MCF 10A (cell line): ENCODE measurements around the gene GID8. TPM values are rescaled to one million over a fixed set of nuclear protein-coding genes. Genes with fewer than 3 reads are reported as not detected.

Experiments used
- BruUV-seq: library from RNA; stranded (reverse); fragments of 400-500 nt; replicated peaks from 2 replicates; lab custom pipeline; 2021; lab: Mats Ljungman, UMichigan
- CTCF ChIA-PET: fragments of 300-600 bp; sonication (Branson Sonifier 250); formaldehyde crosslinking; extraction: SDS; loops from one replicate; lab custom pipeline; 2021; ENCODE audit warnings: antibody characterized with exemption, inconsistent platforms; lab: Yijun Ruan, JAX
- POLR2A ChIA-PET: fragments of 300-600, 350-650 bp; sonication (Branson Sonifier 250); formaldehyde crosslinking; extraction: SDS; loops from one replicate; lab custom pipeline; 2020; ENCODE audit warnings: antibody characterized with exemption, inconsistent platforms; lab: Yijun Ruan, JAX
- DNase-seq: peaks from one replicate; pipeline ENCODE4 v3.0.0-alpha.2; 2018; ENCODE audit not compliant: unreplicated experiment
- H3K27ac Mint-ChIP-seq: one replicate; pipeline ENCODE4 v1.8.0; 2022; ENCODE audit warnings: mild to moderate bottlenecking, low read depth, mixed read lengths; ENCODE audit not compliant: unreplicated experiment
- H3K27me3 Mint-ChIP-seq: one replicate; pipeline ENCODE4 v1.8.0; 2022; ENCODE audit warnings: mixed read lengths; ENCODE audit not compliant: insufficient read depth, unreplicated experiment
- H3K36me3 Mint-ChIP-seq: one replicate; pipeline ENCODE4 v1.8.0; 2022; ENCODE audit warnings: mild to moderate bottlenecking, moderate library complexity, mixed read lengths; ENCODE audit not compliant: insufficient read depth, unreplicated experiment
- H3K4me1 Mint-ChIP-seq: one replicate; pipeline ENCODE4 v1.8.0; 2022; ENCODE audit warnings: mixed read lengths; ENCODE audit not compliant: insufficient read depth, unreplicated experiment
- H3K4me3 Mint-ChIP-seq: one replicate; pipeline ENCODE4 v1.8.0; 2022; ENCODE audit warnings: mild to moderate bottlenecking, moderate library complexity, mixed read lengths; ENCODE audit not compliant: unreplicated experiment
- H3K9me3 Mint-ChIP-seq: one replicate; pipeline ENCODE4 v1.8.0; 2022; ENCODE audit warnings: mixed read lengths; ENCODE audit not compliant: unreplicated experiment
- intact Hi-C: fragments of 100-400 bp; cut with micrococcal nuclease; formaldehyde crosslinking; loops from 2 replicates; pipeline ENCODE4 v1.14.1; 2022
- total RNA-seq: library from RNA; stranded (reverse); gene quantifications from 2 replicates; pipeline ENCODE4 v1.2.3, GENCODE V29; 2022
- TF ChIP-seq, protein P1 (sequence below): fragments of 200-600 bp; IDR thresholded peaks from one replicate; pipeline ENCODE4 v1.8.0; 2022; ENCODE audit warnings: antibody characterized with exemption, mild to moderate bottlenecking; ENCODE audit not compliant: unreplicated experiment

GID8 gene
- total RNA-seq, 1 experiment from 2014 or later = 31.6 TPM

DNA sequence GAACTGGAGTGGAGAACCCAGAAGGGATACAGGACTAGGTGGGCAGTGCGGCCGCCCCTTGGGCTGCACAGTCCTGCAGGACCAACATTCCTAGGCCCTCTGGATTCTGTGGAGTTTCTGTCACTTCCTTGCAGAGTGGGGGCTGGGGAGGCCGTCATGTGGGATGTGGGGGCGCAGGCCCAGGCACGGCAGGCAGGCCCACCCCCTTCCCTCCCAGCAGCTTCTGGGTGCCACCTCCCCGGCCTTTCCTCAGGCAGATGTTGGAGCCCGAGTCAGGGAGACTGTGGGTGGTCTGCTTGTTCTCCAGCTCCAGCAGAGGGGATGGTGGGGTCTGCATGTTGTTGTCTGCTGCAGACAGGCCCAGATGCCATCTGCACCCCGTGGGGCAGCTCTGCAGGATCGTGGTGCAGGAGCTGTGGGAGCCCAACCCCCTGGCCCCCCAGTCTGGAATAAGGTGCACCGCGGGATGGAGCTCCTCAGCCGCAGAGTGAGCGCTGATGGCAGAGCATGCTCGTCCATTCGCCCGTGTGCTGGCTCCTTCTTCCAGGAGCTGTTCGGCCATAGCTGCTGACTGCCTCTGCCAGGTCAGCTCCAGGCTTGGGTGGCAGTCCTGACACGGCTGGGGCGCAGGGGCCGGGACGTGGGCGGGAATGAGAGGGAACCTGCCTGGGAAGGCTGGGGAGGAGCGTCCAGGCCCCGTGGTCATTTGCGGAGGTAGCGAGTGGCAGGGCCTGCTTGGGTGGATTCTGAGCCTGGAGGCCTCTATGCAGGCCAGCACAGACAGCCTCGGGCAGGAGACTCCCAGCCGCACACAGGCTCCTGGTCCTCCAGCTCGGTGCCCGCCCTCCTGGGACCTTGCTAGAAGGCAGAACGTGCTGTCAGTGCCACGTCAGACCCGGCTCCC, 32.6 kb downstream of the GID8 start:
- DNase-seq = no peak
- peaks cover 7% of the 10 kb centered on the region for H3K27me3 Mint-ChIP-seq
- H3K4me1 Mint-ChIP-seq = peaks cover 6% of the 10 kb centered on the region
- H3K36me3 Mint-ChIP-seq = no peaks in the 10 kb centered on the region
- POLR2A ChIA-PET = interaction anchor here (1.1 kb wide), 1 partner anchor 71 kb away, joined by 3 read pairs; no protein-coding TSS in a partner anchor
- BruUV-seq = no TSS peak
- no peak overlapping the region for H3K4me3 Mint-ChIP-seq
- CTCF ChIA-PET = interaction anchor here (0.6 to 2.7 kb wide), 14 partner anchors 9 to 796 kb away, joined by 3 to 32 read pairs (median 4); no protein-coding TSS in a partner anchor
- no peak overlapping the region for H3K27ac Mint-ChIP-seq
- TF ChIP-seq, protein P1, sequence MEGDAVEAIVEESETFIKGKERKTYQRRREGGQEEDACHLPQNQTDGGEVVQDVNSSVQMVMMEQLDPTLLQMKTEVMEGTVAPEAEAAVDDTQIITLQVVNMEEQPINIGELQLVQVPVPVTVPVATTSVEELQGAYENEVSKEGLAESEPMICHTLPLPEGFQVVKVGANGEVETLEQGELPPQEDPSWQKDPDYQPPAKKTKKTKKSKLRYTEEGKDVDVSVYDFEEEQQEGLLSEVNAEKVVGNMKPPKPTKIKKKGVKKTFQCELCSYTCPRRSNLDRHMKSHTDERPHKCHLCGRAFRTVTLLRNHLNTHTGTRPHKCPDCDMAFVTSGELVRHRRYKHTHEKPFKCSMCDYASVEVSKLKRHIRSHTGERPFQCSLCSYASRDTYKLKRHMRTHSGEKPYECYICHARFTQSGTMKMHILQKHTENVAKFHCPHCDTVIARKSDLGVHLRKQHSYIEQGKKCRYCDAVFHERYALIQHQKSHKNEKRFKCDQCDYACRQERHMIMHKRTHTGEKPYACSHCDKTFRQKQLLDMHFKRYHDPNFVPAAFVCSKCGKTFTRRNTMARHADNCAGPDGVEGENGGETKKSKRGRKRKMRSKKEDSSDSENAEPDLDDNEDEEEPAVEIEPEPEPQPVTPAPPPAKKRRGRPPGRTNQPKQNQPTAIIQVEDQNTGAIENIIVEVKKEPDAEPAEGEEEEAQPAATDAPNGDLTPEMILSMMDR = no peak
- H3K9me3 Mint-ChIP-seq = no peaks in the 10 kb centered on the region
- intact Hi-C loops = no loop called here

DNA sequence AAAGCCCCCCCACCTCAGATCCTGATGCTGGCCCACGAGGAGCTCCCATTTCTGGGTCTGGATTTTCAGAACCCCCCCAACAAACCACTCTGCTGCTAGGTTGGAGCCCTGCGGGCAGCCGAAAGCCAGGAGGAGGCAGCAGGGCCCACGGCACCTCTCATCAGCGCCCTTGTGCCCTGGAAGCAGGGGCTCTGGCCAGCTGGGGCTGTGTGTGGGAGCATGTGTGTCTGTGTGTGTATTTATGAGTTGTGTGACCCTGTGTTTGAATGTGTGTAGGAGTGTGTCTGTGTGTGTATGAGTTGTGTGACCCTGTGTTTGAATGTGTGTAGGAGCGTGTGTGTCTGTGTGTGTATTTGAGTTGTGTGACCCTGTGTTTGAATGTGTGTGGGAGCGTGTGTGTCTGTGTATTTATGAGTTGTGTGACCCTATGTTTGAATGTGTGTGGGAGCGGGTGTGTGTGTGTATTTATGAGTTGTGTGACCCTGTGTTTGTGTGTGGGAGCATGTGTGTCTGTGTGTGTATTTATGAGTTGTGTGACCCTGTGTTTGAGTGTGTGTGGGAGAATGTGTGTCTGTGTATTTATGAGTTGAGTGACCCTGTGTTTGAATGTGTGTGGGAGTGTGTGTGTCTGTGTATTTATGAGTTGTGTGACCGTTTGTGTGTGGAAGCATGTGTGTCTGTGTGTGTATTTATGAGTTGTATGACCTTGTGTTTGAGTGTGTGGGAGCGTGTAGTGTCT, 33.4 kb downstream of the GID8 start:
- BruUV-seq = no TSS peak
- Mint-ChIP-seq H3K4me3 (no peak overlapping the region), H3K27ac (no peak overlapping the region), H3K36me3 (no peaks in the 10 kb centered on the region), H3K4me1 (peaks cover 6% of the 10 kb centered on the region), H3K9me3 (no peaks in the 10 kb centered on the region), H3K27me3 (peaks cover 7% of the 10 kb centered on the region)
- ChIA-PET POLR2A (interaction anchor here (1.1 kb wide), 1 partner anchor 72 kb away, joined by 3 read pairs; no protein-coding TSS in a partner anchor), CTCF (interaction anchor here (0.6 to 2.7 kb wide), 12 partner anchors 8 to 1046 kb away, joined by 3 to 32 read pairs (median 5); no protein-coding TSS in a partner anchor)
- intact Hi-C loops = no loop called here
- TF ChIP-seq, protein P1 = no peak
- no peak for DNase-seq

DNA sequence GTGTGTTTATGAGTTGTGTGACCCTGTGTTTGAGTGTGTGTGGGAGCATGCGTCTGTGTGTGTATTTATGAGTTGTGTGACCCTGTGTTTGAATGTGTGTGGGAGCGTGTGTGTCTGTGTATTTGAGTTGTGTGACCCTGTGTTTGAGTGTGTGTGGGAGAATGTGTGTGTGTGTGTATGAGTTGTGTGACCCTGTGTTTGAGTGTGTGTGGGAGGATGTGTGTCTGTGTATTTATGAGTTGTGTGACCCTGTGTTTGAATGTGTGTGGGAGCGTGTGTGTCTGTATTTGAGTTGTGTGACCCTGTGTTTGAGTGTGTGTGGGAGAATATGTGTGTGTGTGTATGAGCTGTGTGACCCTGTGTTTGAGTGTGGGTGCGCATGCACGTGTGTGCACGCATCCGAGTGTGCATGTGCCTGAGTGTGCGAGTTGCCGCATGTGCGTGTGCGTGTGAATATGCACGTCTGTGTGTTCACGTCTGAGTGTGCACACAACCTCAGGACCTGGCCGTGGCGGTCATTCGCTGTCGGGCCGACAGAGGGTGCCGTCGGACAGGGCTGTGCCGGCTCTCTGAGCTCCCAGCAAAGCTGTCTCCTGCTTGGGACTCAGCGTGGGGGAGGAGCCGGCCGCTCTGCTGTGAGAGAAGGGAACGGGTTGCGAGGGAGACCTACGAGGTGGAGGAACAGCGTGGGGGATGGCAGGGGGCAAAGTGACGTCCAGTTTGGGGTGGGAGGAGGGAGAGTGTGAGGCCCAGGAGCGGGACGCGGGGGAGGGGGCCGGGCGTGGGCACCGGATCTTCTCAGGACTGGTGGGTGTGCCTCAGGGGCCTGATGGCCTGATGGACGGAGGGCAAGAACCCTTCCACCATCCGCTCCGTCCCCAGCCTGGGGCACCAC, 34.2 kb downstream of the GID8 start:
- POLR2A ChIA-PET = interaction anchor here (0.7 to 1.0 kb wide), 5 partner anchors 34 to 447 kb away, joined by 3 to 5 read pairs (median 4); partner anchors contain the start of gene GID8
- BruUV-seq = no TSS peak
- Mint-ChIP-seq H3K4me1 (peaks cover 6% of the 10 kb centered on the region), H3K9me3 (no peaks in the 10 kb centered on the region), H3K27ac (no peak overlapping the region), H3K4me3 (peak overlapping the region; percentile 41), H3K27me3 (peaks cover 7% of the 10 kb centered on the region), H3K36me3 (no peaks in the 10 kb centered on the region)
- DNase-seq = peak; percentile 74
- CTCF ChIA-PET = interaction anchor here (0.5 to 1.3 kb wide), 31 partner anchors 8 to 1046 kb away, joined by 3 to 11 read pairs (median 4); partner anchors contain the start of gene BHLHE23
- TF ChIP-seq, protein P1 = peak; percentile 93
- intact Hi-C loops = loop anchor here (1.0 kb wide), 1 partner anchor 37 kb away; no protein-coding TSS in a partner anchor
